GM12878 (cell line): ENCODE results near the gene ENAH. TPM values are rescaled to one million over a fixed set of nuclear protein-coding genes. Genes with fewer than 3 reads are reported as not detected.

ENCODE experiments used
- ATAC-seq: fragments of 200-7000 bp; cut with Tn5 transposase; 3 replicates; pipeline ENCODE4 v1.9.1; 2020; ENCODE audit warnings: mild to moderate bottlenecking, moderate library complexity
- BruUV-seq: library from RNA; stranded (reverse); fragments of 400-500 nt; replicated peaks from 2 replicates; lab custom pipeline; 2021; lab: Mats Ljungman, UMichigan
- CTCF ChIA-PET: fragments of 300-600 bp; sonication (Branson Sonifier 250); formaldehyde crosslinking; extraction: SDS; loops from one replicate; lab custom pipeline; 2021; ENCODE audit warnings: inconsistent platforms; lab: Yijun Ruan, JAX
- POLR2A ChIA-PET: fragments of 350-600 bp; formaldehyde crosslinking; extraction: SDS; loops from one replicate; lab custom pipeline; 2021; ENCODE audit warnings: inconsistent platforms; lab: Charles Lee
- RAD21 ChIA-PET: fragments of 300-600 bp; sonication (Branson Sonifier 250); formaldehyde crosslinking; loops from one replicate; lab custom pipeline; 2023; ENCODE audit warnings: antibody characterized with exemption; ENCODE audit not compliant: unreplicated experiment; lab: Charles Lee
- SMC1A ChIA-PET: fragments of 300-600 bp; sonication (Branson Sonifier 250); formaldehyde crosslinking; loops from one replicate; lab custom pipeline; 2023; ENCODE audit not compliant: unreplicated experiment, uncharacterized antibody; lab: Charles Lee
- DNase-seq: peaks from one replicate; pipeline ENCODE4 v3.0.0-alpha.2; 2011; ENCODE audit warnings: low read depth, low spot score
- FAIRE-seq: peaks from 3 replicates; lab custom pipeline; 2011; peaks lifted over from hg19 to GRCh38; lab: Jason Lieb, UNC
- H2AFZ ChIP-seq: 2 replicates; pipeline ENCODE4 v1.6.0; 2011; ENCODE audit warnings: low read depth, low read length, control low read depth; ENCODE audit not compliant: control insufficient read depth
- H3K27ac ChIP-seq: 2 replicates; pipeline ENCODE4 v1.5.1; 2011; ENCODE audit warnings: control low read depth; ENCODE audit not compliant: control insufficient read depth, insufficient read depth
- H3K27me3 ChIP-seq, 2 experiments: replicated peaks in 1 of 2; 2 replicates each; pipeline versions ENCODE4 v1.6.0 to v1.6.1; 2011; ENCODE audit warnings: low read length in 1 of 2; ENCODE audit not compliant: control insufficient read depth in 2 of 2, insufficient read depth in 2 of 2
- H3K36me3 ChIP-seq, 2 experiments: 2 replicates each; pipeline ENCODE4 v1.5.1; 2011; ENCODE audit warnings: low read length in 1 of 2; ENCODE audit not compliant: control insufficient read depth in 2 of 2, insufficient read depth in 2 of 2
- H3K4me1 ChIP-seq: 2 replicates; pipeline ENCODE4 v1.6.1; 2011; ENCODE audit warnings: mild to moderate bottlenecking, low read length, moderate library complexity, mixed read lengths; ENCODE audit not compliant: control insufficient read depth, insufficient read depth
- H3K4me2 ChIP-seq: 2 replicates; pipeline ENCODE4 v1.6.0; 2011; ENCODE audit warnings: control low read depth; ENCODE audit not compliant: control insufficient read depth, insufficient read depth
- H3K4me3 ChIP-seq: fragments of 200-600 bp; sonication (generic); 2 replicates; pipeline ENCODE4 v1.5.1; 2016
- H3K79me2 ChIP-seq: 2 replicates; pipeline ENCODE4 v1.6.0; 2011; ENCODE audit warnings: low read length; ENCODE audit not compliant: control insufficient read depth, insufficient read depth
- H3K9ac ChIP-seq: 2 replicates; pipeline ENCODE4 v1.8.0; 2011; ENCODE audit warnings: low read length, control low read depth, mixed read lengths; ENCODE audit not compliant: control insufficient read depth, insufficient read depth
- H3K9me3 ChIP-seq: replicated peaks from 3 replicates; pipeline ENCODE4 v1.5.1; 2011; ENCODE audit warnings: mild to moderate bottlenecking, low read length; ENCODE audit not compliant: control insufficient read depth, insufficient read depth
- H4K20me1 ChIP-seq: 2 replicates; pipeline ENCODE4 v1.6.0; 2011; ENCODE audit not compliant: control insufficient read depth, insufficient read depth
- CBX3 ChIP-seq: fragments of 200-600 bp; sonication (generic); IDR thresholded peaks from 2 replicates; pipeline ENCODE4 v1.6.1; 2016; ENCODE audit warnings: low read depth, borderline replicate concordance
- EED ChIP-seq: sonication (generic); IDR thresholded peaks from 2 replicates; pipeline ENCODE4 v1.6.1; 2016; ENCODE audit warnings: antibody characterized with exemption, low read depth
- HCFC1 ChIP-seq: fragments of 150-350 bp; IDR thresholded peaks from 2 replicates; pipeline ENCODE4 v1.6.1; 2014; ENCODE audit warnings: low read length
- HDAC2 ChIP-seq: fragments of 200-600 bp; sonication (generic); IDR thresholded peaks from 2 replicates; pipeline ENCODE4 v1.6.1; 2017
- JUNB ChIP-seq: IDR thresholded peaks from 2 replicates; pipeline ENCODE4 v1.6.1; 2016; ENCODE audit warnings: antibody characterized with exemption, mild to moderate bottlenecking
- MYB ChIP-seq: fragments of 150-350 bp; IDR thresholded peaks from 2 replicates; pipeline ENCODE4 v1.6.1; 2014; ENCODE audit warnings: mild to moderate bottlenecking, low read depth, low read length, borderline replicate concordance
- MYC ChIP-seq: IDR thresholded peaks from 2 replicates; pipeline ENCODE4 v1.6.1; 2011; ENCODE audit warnings: mild to moderate bottlenecking, low read length, moderate library complexity, inconsistent platforms; ENCODE audit not compliant: insufficient read depth, insufficient replicate concordance, insufficient read length, severe bottlenecking
- NBN ChIP-seq: fragments of 450-650 bp; IDR thresholded peaks from 2 replicates; pipeline ENCODE4 v1.6.1; 2016
- POLR2AphosphoS5 ChIP-seq: IDR thresholded peaks from 2 replicates; pipeline ENCODE4 v1.6.1; 2011; ENCODE audit warnings: mild to moderate bottlenecking, low read length, inconsistent platforms
- RAD21 ChIP-seq: IDR thresholded peaks from 2 replicates; pipeline ENCODE4 v1.6.1; 2011; ENCODE audit warnings: mild to moderate bottlenecking, low read depth, low read length, moderate library complexity; ENCODE audit not compliant: insufficient read depth
- RB1 ChIP-seq: fragments of 450-650 bp; formaldehyde crosslinking; IDR thresholded peaks from 2 replicates; pipeline ENCODE4 v1.6.1; 2017; ENCODE audit warnings: mild to moderate bottlenecking, borderline replicate concordance
- RBBP5 ChIP-seq: fragments of 200-600 bp; sonication (generic); conservative IDR thresholded peaks from 2 replicates; pipeline ENCODE4 v1.6.1; 2016
- TBL1XR1 ChIP-seq: IDR thresholded peaks from 2 replicates; pipeline ENCODE4 v1.6.1; 2012; ENCODE audit warnings: low read depth, low read length, improper control_type of control experiment
- TCF7 ChIP-seq: IDR thresholded peaks from 2 replicates; pipeline ENCODE4 v1.6.1; 2014; ENCODE audit warnings: antibody characterized with exemption, borderline replicate concordance
- YBX1 ChIP-seq: fragments of 450-650 bp; IDR thresholded peaks from 2 replicates; pipeline ENCODE4 v1.6.1; 2016; ENCODE audit warnings: antibody characterized with exemption
- WGBS: methylation state at CpG from one replicate; pipeline ENCODE4 v1.1.6; 2016; ENCODE audit warnings: low lambda C conversion rate; ENCODE audit not compliant: insufficient replicate concordance, insufficient coverage; ENCODE audit errors: missing lambda C conversion rate; 5-methylcytosine and 5-hydroxymethylcytosine counted together
- in situ Hi-C: fragments of 300-500 bp; cut with MboI; formaldehyde crosslinking; loops from 9 replicates; pipeline ENCODE4 v1.14.3; 2018; ENCODE audit warnings: mixed read lengths
- intact Hi-C: fragments of 100-400 bp; cut with micrococcal nuclease; formaldehyde crosslinking; loops from one replicate; pipeline ENCODE4 v1.14.2; 2022; ENCODE audit not compliant: unreplicated experiment
- polyA plus RNA-seq, 11 experiments: library from polyadenylated mRNA; depleted of rRNA in 4 of 11; unstranded in 6 of 11; stranded (reverse) in 5 of 11; fragments of >200 nt; fragmentation: Nextera tagmentation in 4 of 11; fragmentation: Illumina TruSeq in 1 of 11; extraction: Ambion mirVana in 4 of 11; extraction: Trizol in 1 of 11; gene quantifications; 1 replicate in 1 of 11; 2 replicates in 10 of 11; pipeline versions ENCODE4 v1.2.1 to v1.2.3, GENCODE V29; 2011 to 2016; ENCODE audit warnings: inconsistent platforms in 2 of 11, missing spikeins in 2 of 11, low read depth in 1 of 11
- total RNA-seq, 4 experiments: library from RNA; depleted of rRNA in 3 of 4; stranded (reverse); fragments of >200 nt in 3 of 4; fragmentation: Illumina TruSeq in 1 of 4; extraction: Trizol in 1 of 4; gene quantifications; 2 replicates each; pipeline versions ENCODE4 v1.2.1 to v1.2.3, GENCODE V29; 2013 to 2021

The ENAH gene
- total and polyA plus RNA-seq, 10 of the 15 experiments (the other 5 are each of a cell fraction or from before 2014, with no cell fraction given): under 0.01 to 0.62 (median 0.06) TPM; not detected in 5

DNA sequence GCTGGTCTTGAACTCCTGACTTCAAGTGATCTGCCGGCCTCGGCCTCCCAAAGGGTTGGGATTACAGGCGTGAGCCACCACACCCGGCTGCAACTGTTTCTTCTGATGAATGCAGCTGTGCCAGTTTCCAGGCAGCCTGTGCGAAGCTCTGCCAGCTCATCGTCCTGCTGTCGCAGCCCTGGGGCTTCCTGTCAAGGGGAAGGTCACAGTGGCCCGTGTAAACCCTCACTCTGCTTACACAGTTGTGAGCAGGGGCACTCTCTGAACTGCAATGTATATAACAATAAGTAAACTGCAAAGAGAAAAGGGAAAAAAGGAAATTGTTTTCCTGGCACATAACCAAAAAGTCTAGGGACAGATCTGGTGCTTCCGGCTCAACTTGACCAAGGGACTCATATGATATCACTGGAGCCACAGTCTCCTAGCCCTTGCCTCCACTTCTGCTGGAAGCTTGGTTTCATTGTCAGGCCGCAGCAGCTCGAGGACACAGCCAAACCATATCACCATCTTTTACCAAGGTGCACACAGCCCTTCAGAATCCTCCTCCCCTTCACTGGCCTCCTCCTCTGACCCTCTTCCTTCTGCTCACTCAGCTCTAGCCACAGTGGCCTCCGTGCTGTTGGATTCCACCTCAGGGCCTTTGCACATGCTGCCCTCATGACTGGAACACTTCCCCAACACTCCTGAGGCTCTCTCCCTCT, 202.3 kb downstream of the ENAH start:
- no peaks in the 10 kb centered on the region for H4K20me1 ChIP-seq
- no peaks in the 10 kb centered on the region for H3K36me3 ChIP-seq
- intact Hi-C loops (no loop called here), in situ Hi-C loops (no loop called here)
- no peak for ATAC-seq
- POLR2A ChIA-PET: interaction anchor here (1.2 to 1.4 kb wide), 2 partner anchors 10 to 17 kb away, joined by 4 to 8 read pairs; no protein-coding TSS in a partner anchor
- DNase-seq: no peak
- TF ChIP-seq TCF7 (no peak), MYB (no peak), EED (no peak), MYC (no peak), HCFC1 (no peak), POLR2AphosphoS5 (no peak), HDAC2 (no peak), RAD21 (no peak), RBBP5 (no peak), YBX1 (no peak), CBX3 (no peak), JUNB (no peak), RB1 (no peak), TBL1XR1 (no peak), NBN (no peak)
- RAD21 ChIA-PET: no interaction called here
- SMC1A ChIA-PET: no interaction called here
- BruUV-seq: no TSS peak
- 57% methylated on average over 12 of the region's 12 CpGs for WGBS
- no peaks in the 10 kb centered on the region for H3K79me2 ChIP-seq
- H3K9me3 ChIP-seq: no peaks in the 10 kb centered on the region; the same call in 2 of the 3 replicates
- no peaks in the 10 kb centered on the region; a peak in 1 of 4 replicates for H3K27me3 ChIP-seq
- no peak for FAIRE-seq
- no peak overlapping the region for H3K4me3 ChIP-seq
- no peak overlapping the region for H3K4me2 ChIP-seq
- H3K9ac ChIP-seq: no peak overlapping the region
- H3K27ac ChIP-seq: no peak overlapping the region
- no peak overlapping the region for H2AFZ ChIP-seq
- H3K4me1 ChIP-seq: peaks cover 4% of the 10 kb centered on the region
- CTCF ChIA-PET: interaction anchor here (1.1 to 1.6 kb wide), 2 partner anchors 9 to 23 kb away, joined by 3 read pairs; no protein-coding TSS in a partner anchor
